PFSK-1 (cell line): Measurements from ENCODE around the gene PSG6.

Experiments
- FOXP2 ChIP-seq: optimal IDR thresholded peaks from 2 replicates; pipeline ENCODE3; 2011; ENCODE audit warnings: borderline replicate concordance, control low read depth, inconsistent platforms; ENCODE audit not compliant: insufficient read depth; ENCODE audit errors: extremely low read length, extremely low read depth
- POLR2AphosphoS5 ChIP-seq: IDR thresholded peaks from 2 replicates; pipeline ENCODE4 v1.6.1; 2012; ENCODE audit warnings: low read depth, mild to moderate bottlenecking, control low read depth, low read length, moderate library complexity
- REST ChIP-seq, 2 experiments: IDR thresholded peaks; 2 replicates each; pipeline versions ENCODE4 v1.6.1 to v1.8.0; 2011 to 2012; ENCODE audit warnings: low read depth in 2 of 2, low read length in 2 of 2, control low read depth in 1 of 2, inconsistent platforms in 1 of 2, mild to moderate bottlenecking in 1 of 2, moderate library complexity in 1 of 2; ENCODE audit not compliant: insufficient read depth in 1 of 2
- SIN3A ChIP-seq: IDR thresholded peaks from 2 replicates; pipeline ENCODE4 v1.6.1; 2012; ENCODE audit warnings: mild to moderate bottlenecking, low read length, moderate library complexity, borderline replicate concordance; ENCODE audit not compliant: insufficient read depth
- TAF1 ChIP-seq: IDR thresholded peaks from 2 replicates; pipeline ENCODE4 v1.6.1; 2012; ENCODE audit warnings: low read length, control low read depth, borderline replicate concordance; ENCODE audit not compliant: insufficient read depth

Gene PSG6

GRCh38 chr19:42872608-42873007 is 45.1 kb downstream of the PSG6 start:
- no peak for TF ChIP-seq FOXP2
- TF ChIP-seq TAF1: no peak
- TF ChIP-seq POLR2AphosphoS5: no peak
- no peak for TF ChIP-seq SIN3A
- TF ChIP-seq REST (IDR thresholded peaks at IDR 0.05; ENCODE audit: insufficient read depth in 1 of 2, low read depth in 2 of 2, low read length in 2 of 2): no peak

DNA sequence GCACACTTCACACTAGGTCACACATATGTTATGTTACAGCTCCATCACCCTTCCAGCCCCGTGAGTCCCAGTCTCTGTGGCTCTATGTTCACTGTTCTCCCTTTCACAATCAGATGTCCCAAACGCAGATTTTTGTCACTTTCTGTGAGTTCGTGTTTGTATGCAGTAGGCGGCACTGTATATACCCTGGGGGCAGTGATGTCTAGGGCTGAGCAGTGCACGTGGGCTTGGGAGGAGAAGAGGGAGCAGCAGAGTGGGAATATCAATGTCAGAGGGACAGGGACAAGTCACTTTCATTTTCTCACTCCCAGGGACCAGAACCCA is 60.2 kb downstream of the PSG6 start:
- TF ChIP-seq SIN3A (no peak), REST (IDR thresholded peaks at IDR 0.05; ENCODE audit: insufficient read depth in 1 of 2, low read depth in 2 of 2, low read length in 2 of 2) (no peak), POLR2AphosphoS5 (no peak), TAF1 (no peak), FOXP2 (no peak)
